ENCODE results near the gene NMNAT2.

- TF ChIP-seq CTCF (IDR thresholded peaks at IDR 0.05 in 2 of 3, conservative IDR thresholded peaks at IDR 0.05 in 1 of 3; ENCODE audit: borderline replicate concordance in 1 of 3, insufficient read depth in 1 of 3, low read depth in 2 of 3, low read length in 2 of 3), result no peak
- TF ChIP-seq REST (IDR thresholded peaks at IDR 0.05; ENCODE audit: low read depth), result no peak
- no peak for TF ChIP-seq EGR1 (IDR thresholded peaks at IDR 0.05; ENCODE audit: low read depth)
- TF ChIP-seq POLR2A (IDR thresholded peaks at IDR 0.05; ENCODE audit: borderline replicate concordance, extremely low read depth, insufficient read depth, insufficient read length), result no peak
- TF ChIP-seq EZH2 (IDR thresholded peaks at IDR 0.05), result no peak
- no peak for TF ChIP-seq MAX (IDR thresholded peaks at IDR 0.05)
- TF ChIP-seq SIN3A (IDR thresholded peaks at IDR 0.05; ENCODE audit: low read depth), result no peak
- no peak for TF ChIP-seq YY1 (IDR thresholded peaks at IDR 0.05; ENCODE audit: extremely low read depth, insufficient replicate concordance, low read depth, low read length)
Measured at GRCh38 chr1:183346276-183346732, 71.9 kb downstream of the NMNAT2 start.

Data from HCT116 (cell line).